Urothelium cell line (cell line): ENCODE results near the gene SEZ6L.

Source experiments
- DNase-seq: peaks from one replicate; pipeline ENCODE4 v3.0.0; 2011; ENCODE audit warnings: low spot score, mixed read lengths
- FAIRE-seq: peaks from 2 replicates; lab custom pipeline; 2011; peaks lifted over from hg19 to GRCh38; lab: Jason Lieb, UNC

SEZ6L gene

GRCh38 chr22:26326803-26327202 is 157.5 kb downstream of the SEZ6L start:
- DNase-seq (no peak), FAIRE-seq (no peak)

- DNase-seq (no peak), FAIRE-seq (peak; percentile 100)
Observed at GRCh38 chr22:26327306-26327705, 158.0 kb downstream of the SEZ6L start.

- DNase-seq (no peak), FAIRE-seq (peak; percentile 58)
Observed at GRCh38 chr22:26328221-26328620, 159.0 kb downstream of the SEZ6L start.

GRCh38 chr22:26330971-26331625 is 161.8 kb downstream of the SEZ6L start:
- FAIRE-seq, result peak; percentile 99
- DNase-seq, result peak; percentile 95

- FAIRE-seq, result peak; percentile 53
Observed at GRCh38 chr22:26333088-26333800, 164.0 kb downstream of the SEZ6L start.

GRCh38 chr22:26334232-26334631 is 165.0 kb downstream of the SEZ6L start:
- no peak for FAIRE-seq
- DNase-seq, result no peak

More at GRCh38 chr22:26333088-26333800, 164.0 kb downstream of the SEZ6L start:
- DNase-seq, result no peak

GRCh38 chr22:26336773-26337172 is 167.5 kb downstream of the SEZ6L start:
- DNase-seq (no peak), FAIRE-seq (no peak)

GRCh38 chr22:26339755-26340154 is 170.5 kb downstream of the SEZ6L start:
- DNase-seq (peak; percentile 72), FAIRE-seq (no peak)

- FAIRE-seq (peak; percentile 94), DNase-seq (peak; percentile 78)
Observed at GRCh38 chr22:26342745-26343410, 173.6 kb downstream of the SEZ6L start.

GRCh38 chr22:26345496-26345895 is 176.2 kb downstream of the SEZ6L start:
- DNase-seq (no peak), FAIRE-seq (no peak)

GRCh38 chr22:26348810-26349526 is 179.7 kb downstream of the SEZ6L start:
- DNase-seq (no peak), FAIRE-seq (peak; percentile 72)

- FAIRE-seq (peak; percentile 79), DNase-seq (no peak)
Observed at GRCh38 chr22:26354707-26355106, 185.4 kb downstream of the SEZ6L start.

GRCh38 chr22:26357281-26357680 is 188.0 kb downstream of the SEZ6L start:
- DNase-seq, result no peak
- FAIRE-seq, result peak; percentile 67

- DNase-seq, result no peak
- FAIRE-seq, result peak; percentile 58
Observed at GRCh38 chr22:26357813-26358212, 188.6 kb downstream of the SEZ6L start.

- FAIRE-seq, result peak; percentile 94
Observed at GRCh38 chr22:26359156-26359555, 189.9 kb downstream of the SEZ6L start.

GRCh38 chr22:26360169-26360885 is 191.1 kb downstream of the SEZ6L start:
- DNase-seq (peak; percentile 96), FAIRE-seq (peak; percentile 99)

More at GRCh38 chr22:26359156-26359555, 189.9 kb downstream of the SEZ6L start:
- no peak for DNase-seq

- no peak for FAIRE-seq
- no peak for DNase-seq
Observed at GRCh38 chr22:26362471-26362870, 193.2 kb downstream of the SEZ6L start.

- peak; percentile 92 for DNase-seq
- peak; percentile 95 for FAIRE-seq
Observed at GRCh38 chr22:26364066-26365015, 195.1 kb downstream of the SEZ6L start.
